Aorta (tissue), 5 donors: ENCODE measurements around the gene IL1RAPL2. TPM values are rescaled to one million over a fixed set of nuclear protein-coding genes. Genes with fewer than 3 reads are reported as not detected.

ENCODE experiments used
- ATAC-seq: fragments of 200-7000 bp; cut with Tn5 transposase; one replicate; pipeline ENCODE4 v1.9.1; 2022; ENCODE audit warnings: moderate library complexity; ENCODE audit not compliant: low FRiP score
- DNase-seq, 2 donors: peaks; one replicate each; pipeline ENCODE4 v3.0.0-alpha.2; 2020
- H3K27ac ChIP-seq, 2 donors: one replicate each; pipeline ENCODE4 v1.5.1; 2013; ENCODE audit warnings: low read length in 2 of 2, mild to moderate bottlenecking in 2 of 2, moderate library complexity in 2 of 2, control low read depth in 1 of 2, inconsistent platforms in 1 of 2, low read depth in 1 of 2
- H3K27me3 ChIP-seq, 2 donors: one replicate each; pipeline ENCODE4 v1.6.1; 2013; ENCODE audit warnings: control low read depth in 1 of 2, low read length in 1 of 2, mild to moderate bottlenecking in 1 of 2, moderate library complexity in 1 of 2; ENCODE audit not compliant: insufficient read depth in 2 of 2, control insufficient read depth in 1 of 2
- H3K36me3 ChIP-seq, 2 donors: one replicate each; pipeline ENCODE4 v1.6.1; 2013; ENCODE audit warnings: control low read depth in 1 of 2, low read length in 1 of 2, mild to moderate bottlenecking in 1 of 2; ENCODE audit not compliant: insufficient read depth in 2 of 2, control insufficient read depth in 1 of 2
- H3K4me1 ChIP-seq, 2 donors: one replicate each; pipeline ENCODE4 v1.6.1; 2013; ENCODE audit warnings: low read length in 2 of 2, control low read depth in 1 of 2, mild to moderate bottlenecking in 1 of 2, moderate library complexity in 1 of 2; ENCODE audit not compliant: insufficient read depth in 2 of 2, control insufficient read depth in 1 of 2
- H3K4me3 ChIP-seq, 2 donors: one replicate each; pipeline ENCODE4 v1.5.1; 2013; ENCODE audit warnings: low read length in 2 of 2, control low read depth in 1 of 2, mild to moderate bottlenecking in 1 of 2
- H3K9me3 ChIP-seq: one replicate; pipeline ENCODE4 v1.6.1; 2013; ENCODE audit warnings: mild to moderate bottlenecking, low read length; ENCODE audit not compliant: control insufficient read depth
- WGBS, 2 donors: extraction: QIAGEN DNeasy Blood & Tissue Kit; methylation state at CpG; one replicate each; pipeline ENCODE4 v1.1.7; 2013; 5-methylcytosine and 5-hydroxymethylcytosine counted together
- intact Hi-C, 2 donors: fragments of 100-400 bp; cut with DNase I; formaldehyde crosslinking; loops; one replicate each; pipeline versions ENCODE4 v1.14.2 to v1.15.0; 2022
- polyA plus RNA-seq, 2 donors: library from polyadenylated mRNA; stranded (reverse); fragments of 200-250 nt; gene quantifications; one replicate each; pipeline ENCODE4 v1.2.3, GENCODE V29; 2013
- total RNA-seq, 2 donors: library from RNA; stranded (reverse); fragmentation: NEBNext Ultra II Directional; extraction: Animal tissue kit (Norgen Biotek cat#: 25700); gene quantifications; one replicate each; pipeline ENCODE4 v1.2.1, GENCODE V29; 2021
- donor health status: healthy with polysubstance abuse.
- donor health status: Bipolar disorder and iron deficiency.
- donor health status: DM: no; HTN: no; CAD: no.
- donor health status: DM: no; HTN: no; CAD: no.
- donor health status: DM: yes; HTN: yes; CAD: no.

Gene IL1RAPL2
- total and polyA plus RNA-seq, 4 donors = not detected

DNA sequence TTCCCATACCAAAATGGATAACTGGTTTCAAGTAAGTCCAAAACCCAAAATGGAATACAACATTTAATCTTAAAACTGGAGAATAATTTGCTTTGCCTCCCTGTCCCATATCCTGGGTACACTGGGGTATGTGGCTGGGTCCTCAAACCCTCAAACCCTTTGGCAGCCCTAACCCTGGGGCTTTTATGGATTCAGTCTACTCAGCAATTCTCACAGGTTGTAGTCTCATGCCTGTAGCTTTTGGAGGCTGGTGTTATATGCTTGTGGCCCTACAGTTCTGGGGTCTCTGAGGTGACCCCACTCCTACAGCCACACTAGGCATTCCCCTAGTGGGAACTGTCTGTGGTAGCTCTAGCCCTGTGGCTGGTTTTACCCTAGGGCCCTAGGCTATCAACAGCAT lies 1145.8 kb downstream of the IL1RAPL2 start:
- Histone ChIP-seq H3K4me1 (no peaks in the 10 kb centered on the region), H3K27me3 (no peaks in the 10 kb centered on the region), H3K36me3 (no peaks in the 10 kb centered on the region), H3K27ac (no peak overlapping the region), H3K9me3 (no peaks in the 10 kb centered on the region), H3K4me3 (no peak overlapping the region)
- intact Hi-C loops = no loop called here
- no peak for DNase-seq
- ATAC-seq = no peak

- Histone ChIP-seq H3K4me1 (no peaks in the 10 kb centered on the region), H3K9me3 (no peaks in the 10 kb centered on the region), H3K4me3 (no peak overlapping the region), H3K27me3 (no peaks in the 10 kb centered on the region), H3K27ac (no peak overlapping the region), H3K36me3 (no peaks in the 10 kb centered on the region)
- intact Hi-C loops = no loop called here
- ATAC-seq (no peak), DNase-seq (no peak)
Observed at GRCh38 chrX:105715746-105716145, 1149.7 kb downstream of the IL1RAPL2 start.

DNA sequence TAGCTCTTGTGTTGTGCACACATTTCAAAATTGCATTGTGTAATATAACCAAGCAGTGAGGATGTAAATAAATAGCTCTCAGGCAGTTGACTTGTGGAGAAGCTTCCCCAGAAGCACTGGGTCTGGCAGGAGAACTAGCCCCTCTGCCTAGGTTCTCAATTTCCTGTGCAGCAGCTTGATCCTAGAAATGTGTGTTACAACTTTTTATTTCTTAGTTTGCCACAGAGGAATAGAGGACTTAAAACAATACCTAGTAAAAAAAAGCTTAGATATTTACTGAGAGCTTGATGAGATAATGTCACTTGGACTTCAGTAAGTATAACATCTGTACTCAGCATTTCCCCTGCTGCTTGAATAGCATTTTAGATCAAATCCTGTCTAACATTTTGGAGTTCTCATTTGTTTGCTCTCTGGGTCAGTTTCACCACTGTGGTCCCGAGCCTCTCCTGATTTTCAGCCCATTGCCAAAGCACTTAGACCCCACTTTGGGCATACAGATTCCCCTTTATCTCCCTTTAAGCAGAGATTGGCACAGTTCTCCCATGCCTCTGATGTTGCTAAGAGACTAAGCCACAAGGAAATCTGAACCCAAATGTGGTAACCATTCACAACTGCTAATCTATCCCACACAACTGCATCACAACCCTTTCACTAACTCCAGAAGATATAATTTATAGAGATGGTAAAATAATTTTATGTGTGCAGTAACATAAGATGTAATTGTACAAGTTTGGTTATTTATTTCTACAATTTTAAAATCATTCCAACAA lies 1158.2 kb downstream of the IL1RAPL2 start:
- no peak overlapping the region for H3K27ac ChIP-seq
- no peak for DNase-seq
- no peaks in the 10 kb centered on the region for H3K9me3 ChIP-seq
- H3K27me3 ChIP-seq = no peaks in the 10 kb centered on the region
- 25 to 46% methylated on average over 1 of the region's 1 CpG for WGBS, 2 donors
- H3K4me3 ChIP-seq = no peak overlapping the region
- no peaks in the 10 kb centered on the region for H3K36me3 ChIP-seq
- intact Hi-C loops = no loop called here
- ATAC-seq = no peak
- no peaks in the 10 kb centered on the region for H3K4me1 ChIP-seq

DNA sequence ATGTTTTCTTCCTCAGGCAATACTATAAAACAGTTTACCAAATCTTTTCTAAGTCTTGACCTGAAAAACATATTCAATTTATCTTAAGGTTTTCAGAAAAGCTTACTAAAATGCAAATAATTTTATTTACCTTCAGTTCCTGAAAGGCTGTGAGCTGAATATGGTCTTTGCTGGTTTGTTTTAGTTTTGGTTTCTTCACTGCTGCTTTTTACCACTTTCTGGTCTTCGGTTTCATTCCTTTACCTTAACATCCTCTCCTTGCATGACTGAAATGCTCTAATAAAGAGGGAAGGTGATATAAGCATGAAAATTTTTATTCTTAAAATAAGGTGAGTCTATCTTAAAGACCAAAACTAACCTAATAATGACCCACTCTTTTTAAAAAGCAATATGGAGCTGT lies 1159.2 kb downstream of the IL1RAPL2 start:
- ATAC-seq = no peak

DNA sequence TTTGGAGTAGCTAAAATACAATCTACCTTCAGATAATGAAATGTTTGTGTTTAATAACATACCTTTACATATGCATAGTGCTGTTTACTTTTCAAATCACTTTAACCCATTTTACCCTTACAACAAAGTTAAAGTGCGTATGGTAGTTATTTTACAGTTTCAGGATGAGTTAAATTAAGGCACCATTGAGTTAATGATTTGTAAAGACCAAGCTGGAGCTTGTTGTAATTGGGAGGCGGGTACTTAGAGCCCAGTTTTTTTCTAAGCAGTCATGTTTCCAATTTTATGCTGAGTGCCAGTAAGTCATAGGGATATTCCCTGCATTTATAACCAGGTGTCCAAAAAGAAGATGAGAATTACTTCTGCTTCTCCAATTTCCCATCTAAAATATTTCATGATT lies 1172.2 kb downstream of the IL1RAPL2 start:
- no peak for ATAC-seq
- WGBS, 2 donors = 67 to 93% methylated on average over 2 of the region's 2 CpGs

More for the DNA sequence above, 1159.2 kb downstream of the IL1RAPL2 start:
- Histone ChIP-seq H3K27ac (no peak overlapping the region), H3K4me1 (no peaks in the 10 kb centered on the region), H3K27me3 (no peaks in the 10 kb centered on the region), H3K9me3 (no peaks in the 10 kb centered on the region), H3K36me3 (no peaks in the 10 kb centered on the region), H3K4me3 (no peak overlapping the region)
- no peak for DNase-seq
- WGBS, 2 donors = 79 to 84% methylated on average over 1 of the region's 1 CpG
- intact Hi-C loops = no loop called here

GRCh38 chrX:105744291-105744690 lies 1178.3 kb downstream of the IL1RAPL2 start:
- Histone ChIP-seq H3K36me3 (no peaks in the 10 kb centered on the region), H3K4me3 (no peak overlapping the region), H3K4me1 (no peaks in the 10 kb centered on the region), H3K9me3 (no peaks in the 10 kb centered on the region), H3K27ac (no peak overlapping the region), H3K27me3 (no peaks in the 10 kb centered on the region)
- no peak for DNase-seq
- intact Hi-C loops = no loop called here
- no peak for ATAC-seq

More for the DNA sequence above, 1172.2 kb downstream of the IL1RAPL2 start:
- no peaks in the 10 kb centered on the region for H3K36me3 ChIP-seq
- no peaks in the 10 kb centered on the region for H3K27me3 ChIP-seq
- no peaks in the 10 kb centered on the region for H3K4me1 ChIP-seq
- intact Hi-C loops = no loop called here
- DNase-seq = no peak
- H3K4me3 ChIP-seq = no peak overlapping the region
- H3K27ac ChIP-seq = no peak overlapping the region
- H3K9me3 ChIP-seq = no peaks in the 10 kb centered on the region

DNA sequence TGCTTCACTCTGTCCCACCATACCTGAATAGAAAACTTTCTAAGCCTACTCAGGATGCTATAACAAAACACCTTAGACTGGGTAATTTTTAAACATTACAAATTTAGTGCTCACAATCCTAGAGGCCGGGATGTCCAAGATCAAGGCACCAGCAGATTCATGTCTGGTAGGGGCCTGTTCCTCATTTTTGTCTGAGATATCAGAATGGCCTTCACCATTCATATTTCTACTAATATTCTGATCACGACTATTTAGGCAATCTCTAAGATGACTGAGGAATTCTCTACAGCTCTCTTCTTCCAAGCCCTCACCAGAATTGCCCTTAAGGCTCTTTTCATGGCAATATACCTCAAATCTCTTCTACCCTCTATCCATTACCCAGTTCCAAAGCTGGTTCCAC lies 1178.9 kb downstream of the IL1RAPL2 start:
- 64 to 94% methylated on average over 2 of the region's 2 CpGs for WGBS, 2 donors
- Histone ChIP-seq H3K9me3 (no peaks in the 10 kb centered on the region), H3K36me3 (no peaks in the 10 kb centered on the region), H3K27me3 (no peaks in the 10 kb centered on the region), H3K4me3 (no peak overlapping the region), H3K27ac (no peak overlapping the region), H3K4me1 (no peaks in the 10 kb centered on the region)
- intact Hi-C loops = no loop called here
- ATAC-seq = no peak
- DNase-seq = no peak

DNA sequence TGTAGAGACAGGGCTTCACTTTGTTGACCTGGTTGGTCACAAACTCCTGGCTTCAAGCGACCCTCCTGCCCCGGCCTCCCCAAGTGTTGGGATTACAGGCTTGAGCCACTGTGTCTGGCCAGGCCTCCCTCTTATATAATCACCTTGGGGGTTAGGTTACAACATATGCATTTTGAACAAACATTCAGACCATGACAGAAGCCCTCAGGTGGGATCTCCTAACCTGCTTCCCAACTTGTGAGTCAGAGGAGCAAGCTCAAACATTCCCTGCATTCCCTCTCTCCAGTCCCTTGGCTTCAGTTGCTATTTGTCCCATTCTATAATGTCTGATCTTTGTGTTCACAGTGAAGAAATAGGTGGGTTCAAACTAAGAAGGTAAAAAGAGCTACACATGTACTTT lies 1179.9 kb downstream of the IL1RAPL2 start:
- H3K4me3 ChIP-seq = no peak overlapping the region
- 90 to 92% methylated on average over 2 of the region's 2 CpGs for WGBS, 2 donors
- H3K9me3 ChIP-seq = no peaks in the 10 kb centered on the region
- H3K27ac ChIP-seq = no peak overlapping the region
- ATAC-seq = no peak
- intact Hi-C loops = no loop called here
- no peaks in the 10 kb centered on the region for H3K27me3 ChIP-seq
- no peak for DNase-seq
- no peaks in the 10 kb centered on the region for H3K36me3 ChIP-seq
- no peaks in the 10 kb centered on the region for H3K4me1 ChIP-seq

- H3K4me1 ChIP-seq = no peaks in the 10 kb centered on the region
- intact Hi-C loops = no loop called here
- 49 to 77% methylated on average over 6 of the region's 6 CpGs for WGBS, 2 donors
- no peak for DNase-seq
- H3K4me3 ChIP-seq = no peak overlapping the region
- H3K27me3 ChIP-seq = no peaks in the 10 kb centered on the region
- no peak for ATAC-seq
- no peak overlapping the region for H3K27ac ChIP-seq
- H3K36me3 ChIP-seq = no peaks in the 10 kb centered on the region
- H3K9me3 ChIP-seq = no peaks in the 10 kb centered on the region
Observed at GRCh38 chrX:105752338-105752956, 1186.4 kb downstream of the IL1RAPL2 start.
